NT2/D1 (cell line): ENCODE measurements around the gene GGT6.

ENCODE experiments used
- DNase-seq: peaks from one replicate; pipeline ENCODE4 v3.0.0-alpha.2; 2011; ENCODE audit warnings: low read depth, low spot score
- H3K27me3 ChIP-seq: 2 replicates; pipeline ENCODE4 v1.6.0; 2011; ENCODE audit warnings: mild to moderate bottlenecking; ENCODE audit not compliant: insufficient read length, insufficient read depth
- H3K36me3 ChIP-seq: 2 replicates; pipeline ENCODE4 v1.6.1; 2011; ENCODE audit warnings: mild to moderate bottlenecking, low read length, mixed read lengths; ENCODE audit not compliant: insufficient read depth, insufficient read length
- H3K4me1 ChIP-seq: 2 replicates; pipeline ENCODE4 v1.5.1; 2011; ENCODE audit not compliant: insufficient read depth, insufficient read length
- H3K4me3 ChIP-seq: 2 replicates; pipeline ENCODE4 v1.5.1; 2011; ENCODE audit warnings: low read depth; ENCODE audit not compliant: insufficient read length
- H3K9ac ChIP-seq: 2 replicates; pipeline ENCODE4 v1.6.0; 2011; ENCODE audit warnings: low read depth; ENCODE audit not compliant: insufficient read length
- H3K9me3 ChIP-seq: 2 replicates; pipeline ENCODE4 v1.5.1; 2011; ENCODE audit warnings: mild to moderate bottlenecking, low read length; ENCODE audit not compliant: insufficient read depth
- SUZ12 ChIP-seq: IDR thresholded peaks from 2 replicates; pipeline ENCODE4 v1.6.1; 2011; ENCODE audit not compliant: insufficient read length, insufficient read depth; ENCODE audit errors: extremely low read depth
- YY1 ChIP-seq: IDR thresholded peaks from 2 replicates; pipeline ENCODE4 v1.6.1; 2011; ENCODE audit not compliant: insufficient read length, insufficient read depth
- ZNF274 ChIP-seq: IDR thresholded peaks from 2 replicates; pipeline ENCODE4 v1.6.1; 2011; ENCODE audit warnings: mild to moderate bottlenecking, low read depth, low read length

Gene GGT6

DNA sequence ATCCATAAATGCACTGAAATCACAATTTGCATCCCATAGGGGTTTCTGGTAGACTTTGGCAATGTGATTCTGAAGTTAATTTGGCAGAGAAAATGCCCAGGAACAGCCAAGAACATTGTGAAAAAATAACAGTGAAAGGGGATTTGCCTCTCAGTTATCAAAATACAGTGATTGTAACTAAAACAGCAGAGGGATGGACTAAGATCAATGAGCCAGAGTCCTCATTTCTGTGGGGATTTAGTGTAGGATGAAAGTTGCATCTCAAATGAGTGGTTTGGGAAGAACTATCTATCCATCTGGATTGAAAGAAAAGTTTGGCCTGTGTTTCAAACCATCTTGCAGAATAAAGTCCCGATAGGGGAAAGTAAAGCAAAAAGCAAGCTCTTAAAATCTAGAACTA, 33.2 kb downstream of the GGT6 start:
- H3K9ac ChIP-seq: no peak overlapping the region
- DNase-seq: no peak
- no peaks in the 10 kb centered on the region for H3K4me1 ChIP-seq
- TF ChIP-seq SUZ12 (no peak), ZNF274 (no peak), YY1 (no peak)
- H3K36me3 ChIP-seq: no peaks in the 10 kb centered on the region
- H3K27me3 ChIP-seq: peaks cover 70% of the 10 kb centered on the region
- H3K9me3 ChIP-seq: no peaks in the 10 kb centered on the region
- no peak overlapping the region for H3K4me3 ChIP-seq

DNA sequence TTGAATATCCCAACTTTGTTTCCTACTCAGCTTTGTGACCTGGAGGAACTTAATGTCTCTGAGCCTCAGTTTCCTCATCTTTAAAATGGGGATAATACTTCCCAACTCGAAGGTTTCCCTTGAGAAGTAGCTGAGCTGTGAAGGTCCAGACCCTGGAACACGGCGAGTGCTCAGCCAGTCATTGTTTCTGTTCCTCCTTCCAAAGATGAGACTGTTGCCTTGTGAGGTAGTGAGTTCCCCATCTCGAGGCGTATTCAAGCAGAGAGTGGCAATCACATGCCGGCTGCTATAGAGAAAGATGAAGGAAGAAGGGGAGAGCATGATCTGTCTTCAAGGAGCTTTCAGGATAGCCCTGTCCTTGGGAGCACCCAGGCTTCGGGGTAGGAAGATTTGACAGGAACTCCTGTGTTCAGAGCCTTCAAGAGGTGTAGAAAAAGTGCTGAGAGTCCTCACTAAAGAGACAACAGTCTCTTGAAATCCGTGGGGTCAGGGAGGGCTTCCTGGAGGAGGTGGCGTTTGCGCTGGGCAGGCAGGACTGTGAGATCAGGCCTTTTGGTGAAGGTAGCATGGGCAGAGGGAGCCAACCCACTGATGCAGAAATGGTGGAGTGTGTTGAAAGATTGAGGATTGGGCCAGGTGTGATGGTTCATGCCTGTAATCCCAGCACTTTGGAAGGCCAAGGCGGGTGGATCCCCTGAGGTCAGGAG, 34.5 kb downstream of the GGT6 start:
- Histone ChIP-seq H3K4me3 (no peak overlapping the region), H3K27me3 (peaks cover 63% of the 10 kb centered on the region), H3K9ac (no peak overlapping the region), H3K36me3 (no peaks in the 10 kb centered on the region), H3K9me3 (no peaks in the 10 kb centered on the region), H3K4me1 (no peaks in the 10 kb centered on the region)
- TF ChIP-seq SUZ12: no peak
- TF ChIP-seq YY1: no peak
- no peak for TF ChIP-seq ZNF274
- DNase-seq: no peak

- H3K9me3 ChIP-seq: no peaks in the 10 kb centered on the region
- TF ChIP-seq ZNF274: no peak
- no peak for TF ChIP-seq SUZ12
- TF ChIP-seq YY1: no peak
- peaks cover 55% of the 10 kb centered on the region for H3K27me3 ChIP-seq
- H3K9ac ChIP-seq: no peak overlapping the region
- H3K4me1 ChIP-seq: no peaks in the 10 kb centered on the region
- no peaks in the 10 kb centered on the region for H3K36me3 ChIP-seq
- no peak overlapping the region for H3K4me3 ChIP-seq
- DNase-seq: no peak
These were observed 36.4 kb downstream of the GGT6 start for GRCh38 chr17:4523946-4524345.

- H3K4me3 ChIP-seq: no peak overlapping the region
- peaks cover 52% of the 10 kb centered on the region for H3K27me3 ChIP-seq
- H3K9me3 ChIP-seq: no peaks in the 10 kb centered on the region
- H3K36me3 ChIP-seq: no peaks in the 10 kb centered on the region
- H3K4me1 ChIP-seq: peaks cover 3% of the 10 kb centered on the region
- H3K9ac ChIP-seq: no peak overlapping the region
- no peak for TF ChIP-seq YY1
- no peak for TF ChIP-seq ZNF274
- TF ChIP-seq SUZ12: no peak
- no peak for DNase-seq
These were observed 37.7 kb downstream of the GGT6 start for GRCh38 chr17:4522661-4523060.

DNA sequence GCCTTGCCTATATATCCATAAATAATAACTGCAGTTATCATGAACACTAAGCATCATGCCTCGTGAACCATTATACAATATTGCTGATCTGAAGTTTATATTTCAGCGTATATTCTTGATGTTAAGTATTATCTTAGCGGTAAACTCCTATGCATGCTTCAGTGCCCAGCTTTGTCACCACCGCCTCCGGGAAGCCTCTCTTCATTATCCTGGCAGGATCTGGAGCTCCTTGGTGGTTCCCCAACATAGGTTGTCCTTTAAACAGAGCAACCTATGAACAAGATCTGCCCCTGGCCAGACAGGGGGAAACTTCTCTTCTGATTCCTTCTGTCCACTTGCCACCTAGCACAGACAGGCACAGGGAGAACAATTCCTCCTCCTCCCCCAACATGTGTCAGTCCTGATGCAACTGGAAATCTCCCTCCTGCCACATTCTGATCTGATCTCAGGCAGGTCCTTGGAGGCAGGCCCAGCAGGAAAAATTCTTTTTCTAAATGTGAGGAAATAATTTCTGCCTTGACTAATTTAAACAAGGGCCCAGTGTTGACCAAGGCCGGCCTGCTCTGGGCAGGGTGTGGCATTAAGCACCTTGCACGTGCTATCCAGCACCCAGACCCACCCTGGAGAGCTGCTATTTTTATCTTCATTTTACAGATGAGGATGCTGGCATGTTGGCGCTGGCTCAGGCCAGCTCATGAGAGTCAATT, 39.3 kb downstream of the GGT6 start:
- Histone ChIP-seq H3K9ac (no peak overlapping the region), H3K36me3 (no peaks in the 10 kb centered on the region), H3K9me3 (no peaks in the 10 kb centered on the region), H3K4me1 (peaks cover 3% of the 10 kb centered on the region), H3K27me3 (peaks cover 44% of the 10 kb centered on the region), H3K4me3 (no peak overlapping the region)
- no peak for DNase-seq
- no peak for TF ChIP-seq SUZ12
- no peak for TF ChIP-seq ZNF274
- TF ChIP-seq YY1: no peak

- Histone ChIP-seq H3K27me3 (peaks cover 36% of the 10 kb centered on the region), H3K9ac (no peak overlapping the region), H3K4me3 (no peak overlapping the region), H3K36me3 (no peaks in the 10 kb centered on the region), H3K4me1 (peaks cover 3% of the 10 kb centered on the region), H3K9me3 (no peaks in the 10 kb centered on the region)
- DNase-seq: no peak
- TF ChIP-seq ZNF274 (no peak), SUZ12 (no peak), YY1 (no peak)
These were observed 40.1 kb downstream of the GGT6 start for GRCh38 chr17:4520060-4520893.

DNA sequence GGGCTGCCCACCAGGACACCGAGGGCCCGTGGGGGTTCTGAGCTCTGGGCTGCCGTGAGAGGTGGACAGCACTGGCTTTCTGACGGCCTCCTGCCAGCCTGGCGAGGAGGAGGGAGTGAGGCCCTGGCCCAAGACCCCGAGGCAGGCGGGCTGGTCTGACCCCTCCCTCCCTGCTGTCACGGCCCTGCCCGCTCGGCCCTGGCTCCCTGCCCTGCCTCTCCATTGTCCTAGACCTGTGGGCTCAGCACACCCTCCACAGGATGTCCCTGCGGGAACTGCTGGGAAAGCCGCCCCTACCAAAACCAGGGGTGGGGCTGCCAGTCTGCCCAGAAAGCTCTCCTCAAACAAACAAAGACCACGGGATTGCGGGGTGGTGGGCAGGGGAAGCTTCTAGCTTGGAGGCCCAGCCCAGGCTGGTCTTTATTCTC, 41.0 kb downstream of the GGT6 start:
- Histone ChIP-seq H3K9ac (no peak overlapping the region), H3K9me3 (no peaks in the 10 kb centered on the region), H3K27me3 (peaks cover 28% of the 10 kb centered on the region), H3K4me3 (no peak overlapping the region), H3K36me3 (no peaks in the 10 kb centered on the region), H3K4me1 (peaks cover 5% of the 10 kb centered on the region)
- DNase-seq: no peak
- TF ChIP-seq ZNF274 (no peak), SUZ12 (no peak), YY1 (no peak)
